WTC11 (cell line): Measurements from ENCODE around the gene SMIM38. TPM values are rescaled to one million over a fixed set of nuclear protein-coding genes. Genes with fewer than 3 reads are reported as not detected.

Source experiments
- ATAC-seq: fragments of 200-7000 bp; cut with Tn5 transposase; 2 replicates; pipeline ENCODE4 v1.10.0; 2021; ENCODE audit warnings: mild to moderate bottlenecking, moderate library complexity
- CTCF ChIA-PET: fragments of 300-600 bp; sonication (Branson Sonifier 250); formaldehyde crosslinking; loops from one replicate; lab custom pipeline; 2021; ENCODE audit warnings: antibody characterized with exemption; lab: Charles Lee
- POLR2A ChIA-PET: fragments of 350-600 bp; sonication (Branson Sonifier 250); formaldehyde crosslinking; loops from one replicate; lab custom pipeline; 2021; ENCODE audit warnings: antibody characterized with exemption; lab: Charles Lee
- DNase-seq: peaks from one replicate; pipeline ENCODE4 v3.0.0; 2021; ENCODE audit warnings: low spot score
- H3K27ac Mint-ChIP-seq: 2 replicates; pipeline ENCODE4 v1.8.0; 2021; ENCODE audit warnings: mixed read lengths
- H3K27me3 Mint-ChIP-seq: 2 replicates; pipeline ENCODE4 v1.8.0; 2021; ENCODE audit warnings: low read depth, mild to moderate bottlenecking, moderate library complexity, mixed read lengths
- H3K36me3 Mint-ChIP-seq: 2 replicates; pipeline ENCODE4 v1.8.0; 2021; ENCODE audit warnings: mixed read lengths
- H3K4me1 Mint-ChIP-seq: 2 replicates; pipeline ENCODE4 v1.8.0; 2022; ENCODE audit warnings: mixed read lengths
- H3K4me3 Mint-ChIP-seq: 2 replicates; pipeline ENCODE4 v1.8.0; 2021; ENCODE audit warnings: mild to moderate bottlenecking, moderate library complexity, mixed read lengths
- H3K9me3 Mint-ChIP-seq: 2 replicates; pipeline ENCODE4 v1.8.0; 2021; ENCODE audit warnings: mixed read lengths
- AFF4 ChIP-seq: sonication (generic); formaldehyde crosslinking; IDR thresholded peaks from 2 replicates; pipeline ENCODE4 v1.8.1; 2023; ENCODE audit warnings: mild to moderate bottlenecking, missing genetic modification reagents, borderline replicate concordance
- CREM ChIP-seq: sonication (generic); formaldehyde crosslinking; IDR thresholded peaks from 2 replicates; pipeline ENCODE4 v1.8.1; 2022; ENCODE audit warnings: mild to moderate bottlenecking, missing genetic modification reagents, moderate library complexity
- EMX1 ChIP-seq: fragments of 250-450 bp; sonication (Bioruptor Pico); IDR thresholded peaks from 2 replicates; pipeline ENCODE4 v1.8.0; 2021; ENCODE audit warnings: mild to moderate bottlenecking
- FOXP4 ChIP-seq: sonication (generic); formaldehyde crosslinking; IDR thresholded peaks from 2 replicates; pipeline ENCODE4 v1.8.0; 2022; ENCODE audit warnings: mild to moderate bottlenecking, missing genetic modification reagents
- GTF2I ChIP-seq: fragments of 250-450 bp; sonication (Bioruptor Pico); conservative IDR thresholded peaks from 2 replicates; pipeline ENCODE4 v1.4.0; 2021; ENCODE audit warnings: mild to moderate bottlenecking
- HMGXB4 ChIP-seq: sonication (generic); formaldehyde crosslinking; IDR thresholded peaks from 2 replicates; pipeline ENCODE4 v1.8.1; 2023; ENCODE audit warnings: mild to moderate bottlenecking, moderate library complexity, missing genetic modification reagents
- MXD4 ChIP-seq: fragments of 250-450 bp; sonication (Bioruptor Pico); IDR thresholded peaks from 2 replicates; pipeline ENCODE4 v1.8.0; 2021; ENCODE audit warnings: mild to moderate bottlenecking, moderate library complexity, borderline replicate concordance
- MYBL2 ChIP-seq: sonication (generic); formaldehyde crosslinking; IDR thresholded peaks from 2 replicates; pipeline ENCODE4 v1.8.1; 2023; ENCODE audit warnings: mild to moderate bottlenecking, moderate library complexity, missing genetic modification reagents
- NR1H2 ChIP-seq: sonication (generic); formaldehyde crosslinking; IDR thresholded peaks from 2 replicates; pipeline ENCODE4 v1.9.0; 2021; ENCODE audit warnings: mild to moderate bottlenecking, moderate library complexity, missing genetic modification reagents
- NR3C1 ChIP-seq: sonication (generic); formaldehyde crosslinking; conservative IDR thresholded peaks from 2 replicates; pipeline ENCODE4 v1.8.1; 2023; ENCODE audit warnings: low read depth, mild to moderate bottlenecking, missing genetic modification reagents
- OVOL2 ChIP-seq: fragments of 250-450 bp; sonication (Bioruptor Pico); IDR thresholded peaks from 2 replicates; pipeline ENCODE4 v1.9.0; 2021; ENCODE audit warnings: mild to moderate bottlenecking, borderline replicate concordance
- STAT6 ChIP-seq: sonication (generic); formaldehyde crosslinking; conservative IDR thresholded peaks from 2 replicates; pipeline ENCODE4 v1.8.1; 2023; ENCODE audit warnings: mild to moderate bottlenecking, low read depth, missing genetic modification reagents, moderate library complexity
- TEAD1 ChIP-seq: sonication (generic); formaldehyde crosslinking; IDR thresholded peaks from 2 replicates; pipeline ENCODE4 v1.8.0; 2022; ENCODE audit warnings: mild to moderate bottlenecking, missing genetic modification reagents
- TP53 ChIP-seq: sonication (generic); formaldehyde crosslinking; IDR thresholded peaks from 2 replicates; pipeline ENCODE4 v1.8.1; 2023; ENCODE audit warnings: mild to moderate bottlenecking, missing genetic modification reagents
- USF2 ChIP-seq: sonication (generic); formaldehyde crosslinking; IDR thresholded peaks from 2 replicates; pipeline ENCODE4 v1.8.1; 2023; ENCODE audit warnings: mild to moderate bottlenecking, missing genetic modification reagents, moderate library complexity
- ZNF232 ChIP-seq: sonication (generic); formaldehyde crosslinking; IDR thresholded peaks from 2 replicates; pipeline ENCODE4 v1.8.0; 2022; ENCODE audit warnings: mild to moderate bottlenecking, missing genetic modification reagents
- ZNF396 ChIP-seq: fragments of 250-450 bp; sonication (Bioruptor Pico); IDR thresholded peaks from 2 replicates; pipeline ENCODE4 v1.8.0; 2021; ENCODE audit warnings: mild to moderate bottlenecking, moderate library complexity, borderline replicate concordance
- ZNF423 ChIP-seq: fragments of 250-450 bp; sonication (Bioruptor Pico); IDR thresholded peaks from 2 replicates; pipeline ENCODE4 v2.1.2; 2022; ENCODE audit warnings: mild to moderate bottlenecking, moderate library complexity
- total RNA-seq: library from RNA; stranded (reverse); gene quantifications from 3 replicates; pipeline ENCODE4 v1.2.3, GENCODE V29; 2021

SMIM38 gene
- total RNA-seq, 1 experiment from 2014 or later, result 0.39 TPM

GRCh38 chr11:69119190-69119589 is 36.5 kb upstream of the SMIM38 start:
- DNase-seq, result no peak
- POLR2A ChIA-PET, result no interaction called here
- peaks cover 25% of the 10 kb centered on the region for H3K4me1 Mint-ChIP-seq
- ATAC-seq, result no peak
- no peak overlapping the region for H3K27ac Mint-ChIP-seq
- peaks cover 9% of the 10 kb centered on the region for H3K9me3 Mint-ChIP-seq
- no peak overlapping the region for H3K4me3 Mint-ChIP-seq
- CTCF ChIA-PET, result interaction anchor here (0.5 to 3.1 kb wide), 3 partner anchors 12 to 469 kb away, joined by 3 to 15 read pairs (median 4); no protein-coding TSS in a partner anchor
- peaks cover 7% of the 10 kb centered on the region; the same call in 1 of the 2 replicates for H3K36me3 Mint-ChIP-seq
- H3K27me3 Mint-ChIP-seq, result no peaks in the 10 kb centered on the region; the same call in 1 of the 2 replicates
- TF ChIP-seq MXD4 (CRISPR knock-in tag) (no peak), TEAD1 (no peak), GTF2I (CRISPR knock-in tag) (peak; percentile 85; the same call in 1 of the 2 replicates), FOXP4 (CRISPR knock-in tag) (no peak), USF2 (CRISPR knock-in tag) (no peak), NR1H2 (CRISPR knock-in tag) (no peak), MYBL2 (CRISPR knock-in tag) (no peak), AFF4 (CRISPR knock-in tag) (no peak)

GRCh38 chr11:69120096-69120875 is 35.4 kb upstream of the SMIM38 start:
- Mint-ChIP-seq H3K9me3 (peaks cover 11% of the 10 kb centered on the region), H3K27ac (no peak overlapping the region), H3K4me3 (no peak overlapping the region), H3K36me3 (peaks cover 7% of the 10 kb centered on the region; the same call in 1 of the 2 replicates), H3K4me1 (peaks cover 27% of the 10 kb centered on the region), H3K27me3 (no peaks in the 10 kb centered on the region; the same call in 1 of the 2 replicates)
- DNase-seq (no peak), ATAC-seq (no peak)
- CTCF ChIA-PET, result interaction anchor here (1.0 to 4.4 kb wide), 2 partner anchors 11 to 19 kb away, joined by 4 to 71 read pairs; no protein-coding TSS in a partner anchor
- POLR2A ChIA-PET, result no interaction called here
- TF ChIP-seq STAT6 (CRISPR knock-in tag) (no peak), OVOL2 (no peak), EMX1 (CRISPR knock-in tag) (no peak), CREM (CRISPR knock-in tag) (no peak), TP53 (CRISPR knock-in tag) (no peak), ZNF423 (CRISPR knock-in tag) (no peak), ZNF396 (CRISPR knock-in tag) (no peak), HMGXB4 (CRISPR knock-in tag) (no peak), ZNF232 (CRISPR knock-in tag) (no peak), NR3C1 (CRISPR knock-in tag) (no peak)
